ENCODE data around the gene TREML2. TPM values are rescaled to one million over a fixed set of nuclear protein-coding genes. Genes with fewer than 3 reads are reported as not detected.

Gene TREML2
- total RNA-seq, 3 donors from 2014 or later = not detected

DNA sequence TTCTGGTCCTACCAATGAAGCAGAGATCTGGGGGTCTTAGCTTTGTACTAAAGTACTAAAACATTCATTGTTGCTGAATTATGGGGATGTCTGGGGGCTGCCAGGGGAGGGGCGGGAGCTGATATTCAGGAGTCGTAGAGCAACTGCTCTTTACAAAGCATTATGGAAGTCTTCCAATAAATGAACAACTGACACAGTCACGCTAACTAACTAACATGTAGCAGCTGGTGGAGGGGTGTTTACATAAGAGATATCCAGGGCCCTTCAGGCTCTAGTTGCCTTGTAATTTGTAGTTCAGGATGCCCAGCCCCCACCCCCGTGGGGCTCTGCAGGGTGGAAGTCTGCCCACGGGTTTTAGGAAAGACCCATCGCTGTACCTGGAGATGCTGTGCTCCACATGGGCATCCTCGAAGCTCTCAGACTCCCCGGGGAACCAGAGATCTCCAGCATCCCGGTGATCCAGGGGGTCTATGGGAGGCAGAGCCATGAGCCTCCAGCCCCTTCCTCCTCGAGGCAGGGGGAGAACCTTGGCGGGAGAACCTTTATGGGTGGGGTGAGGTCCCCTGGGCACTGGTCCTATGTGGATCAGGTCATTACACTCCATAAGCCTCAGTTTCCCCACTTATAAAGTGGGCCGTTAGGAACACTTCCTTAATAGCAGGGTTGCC is 41.4 kb downstream of the TREML2 start:
- TF ChIP-seq, protein P1, sequence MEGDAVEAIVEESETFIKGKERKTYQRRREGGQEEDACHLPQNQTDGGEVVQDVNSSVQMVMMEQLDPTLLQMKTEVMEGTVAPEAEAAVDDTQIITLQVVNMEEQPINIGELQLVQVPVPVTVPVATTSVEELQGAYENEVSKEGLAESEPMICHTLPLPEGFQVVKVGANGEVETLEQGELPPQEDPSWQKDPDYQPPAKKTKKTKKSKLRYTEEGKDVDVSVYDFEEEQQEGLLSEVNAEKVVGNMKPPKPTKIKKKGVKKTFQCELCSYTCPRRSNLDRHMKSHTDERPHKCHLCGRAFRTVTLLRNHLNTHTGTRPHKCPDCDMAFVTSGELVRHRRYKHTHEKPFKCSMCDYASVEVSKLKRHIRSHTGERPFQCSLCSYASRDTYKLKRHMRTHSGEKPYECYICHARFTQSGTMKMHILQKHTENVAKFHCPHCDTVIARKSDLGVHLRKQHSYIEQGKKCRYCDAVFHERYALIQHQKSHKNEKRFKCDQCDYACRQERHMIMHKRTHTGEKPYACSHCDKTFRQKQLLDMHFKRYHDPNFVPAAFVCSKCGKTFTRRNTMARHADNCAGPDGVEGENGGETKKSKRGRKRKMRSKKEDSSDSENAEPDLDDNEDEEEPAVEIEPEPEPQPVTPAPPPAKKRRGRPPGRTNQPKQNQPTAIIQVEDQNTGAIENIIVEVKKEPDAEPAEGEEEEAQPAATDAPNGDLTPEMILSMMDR (IDR thresholded peaks at IDR 0.05) = no peak
- no peak for DNase-seq
- Histone ChIP-seq H3K36me3 (ENCODE audit: low read depth) (no peaks in the 10 kb centered on the region), H3K4me1 (ENCODE audit: low read depth) (no peaks in the 10 kb centered on the region), H3K9me3 (no peaks in the 10 kb centered on the region), H3K4me3 (no peak overlapping the region)
- intact Hi-C loops (cut with DNase I, micrococcal nuclease) = no loop called here
- ATAC-seq = no peak

GRCh38 chr6:41157323-41157722 is 43.6 kb downstream of the TREML2 start:
- TF ChIP-seq, protein P1 (IDR thresholded peaks at IDR 0.05) = no peak
- ATAC-seq (peak; percentile 30), DNase-seq (no peak)
- Histone ChIP-seq H3K36me3 (ENCODE audit: low read depth) (no peaks in the 10 kb centered on the region), H3K4me3 (no peak overlapping the region), H3K9me3 (no peaks in the 10 kb centered on the region), H3K4me1 (ENCODE audit: low read depth) (no peaks in the 10 kb centered on the region)
- intact Hi-C loops (cut with DNase I, micrococcal nuclease) = no loop called here

DNA sequence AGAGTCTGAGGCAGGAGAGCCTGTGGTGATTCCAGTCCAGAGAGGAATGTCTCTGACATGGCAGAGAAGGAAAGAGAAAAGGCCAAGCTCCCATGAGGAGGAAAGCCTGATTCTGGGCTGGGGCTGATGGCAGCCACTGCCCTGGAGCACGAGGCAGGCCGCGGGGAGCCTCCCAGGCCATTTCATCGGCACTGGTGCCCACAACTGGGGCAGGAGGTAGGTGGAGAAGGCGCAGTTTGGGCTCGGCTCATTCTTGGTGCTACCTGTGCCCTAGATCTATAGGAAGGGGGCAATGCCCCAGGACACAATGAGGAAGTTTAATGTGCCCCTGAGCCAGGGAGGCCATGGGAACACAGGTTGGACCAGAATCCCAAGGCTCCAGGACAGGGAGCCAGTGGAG is 44.2 kb downstream of the TREML2 start:
- intact Hi-C loops (cut with DNase I, micrococcal nuclease) = no loop called here

DNA sequence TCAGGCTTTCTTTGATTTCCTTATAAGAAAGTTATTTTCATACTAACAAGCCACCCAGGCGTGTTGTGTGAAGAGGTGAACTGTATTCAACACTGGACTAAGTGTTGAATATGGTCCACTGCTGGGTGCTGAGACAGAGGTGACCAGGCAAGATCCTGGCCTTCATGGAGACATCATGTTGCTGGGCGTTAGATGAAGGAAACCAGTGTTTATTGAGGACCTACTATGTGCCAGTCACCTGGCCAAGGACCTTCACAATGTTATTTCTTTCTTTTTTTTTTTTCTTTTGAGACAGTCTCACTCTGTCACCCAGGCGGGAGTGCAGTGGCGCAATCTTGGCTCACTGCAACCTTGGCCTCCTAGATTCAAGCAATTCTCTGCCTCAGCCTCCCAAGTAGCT is 44.9 kb downstream of the TREML2 start:
- intact Hi-C loops (cut with DNase I, micrococcal nuclease) = no loop called here
- ATAC-seq (no peak), DNase-seq (no peak)
- Histone ChIP-seq H3K36me3 (ENCODE audit: low read depth) (no peaks in the 10 kb centered on the region), H3K4me1 (ENCODE audit: low read depth) (no peaks in the 10 kb centered on the region), H3K9me3 (no peaks in the 10 kb centered on the region), H3K4me3 (no peak overlapping the region)
- TF ChIP-seq, protein P1 (IDR thresholded peaks at IDR 0.05) = no peak

More for the DNA sequence above, 44.2 kb downstream of the TREML2 start:
- Histone ChIP-seq H3K9me3 (no peaks in the 10 kb centered on the region), H3K36me3 (ENCODE audit: low read depth) (no peaks in the 10 kb centered on the region), H3K4me3 (no peak overlapping the region), H3K4me1 (ENCODE audit: low read depth) (no peaks in the 10 kb centered on the region)
- DNase-seq (no peak), ATAC-seq (no peak)
- TF ChIP-seq, protein P1 (IDR thresholded peaks at IDR 0.05) = no peak

DNA sequence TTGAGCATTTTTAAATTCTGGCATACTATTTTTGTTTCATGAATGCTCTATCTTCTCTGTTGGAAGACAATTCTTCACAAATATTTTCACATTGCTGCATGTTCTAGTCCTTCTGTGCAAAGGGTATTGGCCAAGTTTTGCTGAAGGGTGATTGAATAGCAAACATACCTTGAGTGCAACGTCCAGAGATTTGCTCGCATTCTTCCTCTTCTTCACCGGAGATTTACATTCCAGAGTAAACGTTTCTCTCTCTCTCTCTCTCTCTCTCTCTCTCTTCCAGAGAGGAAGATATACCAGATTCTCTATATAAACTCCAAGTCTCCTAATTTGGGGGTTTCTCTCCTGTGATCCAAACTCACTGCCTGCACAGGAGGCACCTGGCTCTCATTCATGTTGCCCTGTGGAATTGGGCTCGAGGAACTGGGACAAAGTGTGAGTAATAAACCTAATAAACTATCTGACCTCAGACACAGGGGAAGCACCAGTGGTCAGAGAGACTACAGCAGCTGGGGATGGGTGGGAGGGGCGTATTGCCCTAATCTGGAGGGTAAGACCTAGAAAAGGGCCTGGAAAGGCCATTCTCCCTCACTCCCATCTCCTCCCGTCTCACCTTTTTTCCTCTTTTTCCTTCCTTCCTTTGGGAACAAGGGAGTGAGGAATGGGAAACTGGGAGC is 45.7 kb downstream of the TREML2 start:
- H3K4me3 ChIP-seq = no peak overlapping the region
- intact Hi-C loops (cut with DNase I, micrococcal nuclease) = no loop called here
- ATAC-seq (no peak), DNase-seq (no peak)
- no peaks in the 10 kb centered on the region for H3K9me3 ChIP-seq
- no peaks in the 10 kb centered on the region for H3K4me1 ChIP-seq (ENCODE audit: low read depth)
- TF ChIP-seq, protein P1 (IDR thresholded peaks at IDR 0.05) = no peak
- no peaks in the 10 kb centered on the region for H3K36me3 ChIP-seq (ENCODE audit: low read depth)
